H1 (cell line): Measurements from ENCODE around the gene ZNF300. TPM values are rescaled to one million over a fixed set of nuclear protein-coding genes. Genes with fewer than 3 reads are reported as not detected.
"Not testable (repeated sequence)": the region's sequence is repeated elsewhere in the genome, so short reads cannot be mapped to it uniquely, and the experiment has no call there.

ENCODE experiments used
- CTCF ChIA-PET: fragments of 300-600 bp; sonication (Branson Sonifier 250); formaldehyde crosslinking; loops from one replicate; lab custom pipeline; 2021; ENCODE audit not compliant: partially characterized antibody; lab: Charles Lee
- POLR2A ChIA-PET: fragments of 300-600 bp; sonication (Branson Sonifier 250); formaldehyde crosslinking; loops from one replicate; lab custom pipeline; 2021; ENCODE audit warnings: inconsistent platforms; ENCODE audit not compliant: partially characterized antibody; lab: Charles Lee
- DNase-seq, 2 experiments: peaks; one replicate each; pipeline versions ENCODE4 v3.0.0 to v3.0.0-alpha.2; 2010 to 2022; ENCODE audit warnings: low spot score in 2 of 2, low read depth in 1 of 2, mixed read lengths in 1 of 2
- FAIRE-seq: peaks from 2 replicates; lab custom pipeline; 2011; peaks lifted over from hg19 to GRCh38; lab: Jason Lieb, UNC
- H2AFZ ChIP-seq: 2 replicates; pipeline ENCODE4 v1.8.1; 2012; ENCODE audit warnings: low read length, inconsistent platforms
- H2AK5ac ChIP-seq: 2 replicates; pipeline ENCODE4 v1.6.1; 2013; ENCODE audit warnings: low read depth, low read length
- H2BK120ac ChIP-seq: replicated peaks from 2 replicates; pipeline ENCODE3; 2013; ENCODE audit warnings: low read depth, low read length, inconsistent platforms
- H2BK12ac ChIP-seq: 2 replicates; pipeline ENCODE4 v1.6.1; 2013; ENCODE audit warnings: low read depth, low read length
- H2BK15ac ChIP-seq: 2 replicates; pipeline ENCODE4 v1.6.1; 2013; ENCODE audit warnings: low read length
- H2BK20ac ChIP-seq: 2 replicates; pipeline ENCODE4 v1.6.1; 2013; ENCODE audit warnings: low read length
- H2BK5ac ChIP-seq: 2 replicates; pipeline ENCODE4 v1.6.1; 2013; ENCODE audit warnings: low read depth, low read length
- H3K14ac ChIP-seq: 2 replicates; pipeline ENCODE4 v1.6.1; 2013; ENCODE audit warnings: inconsistent platforms; ENCODE audit not compliant: insufficient read length
- H3K18ac ChIP-seq: 2 replicates; pipeline ENCODE4 v1.6.1; 2013; ENCODE audit warnings: low read length; ENCODE audit errors: extremely low read depth
- H3K23ac ChIP-seq: 2 replicates; pipeline ENCODE4 v1.6.1; 2013; ENCODE audit warnings: inconsistent platforms; ENCODE audit not compliant: insufficient read length
- H3K23me2 ChIP-seq: 2 replicates; pipeline ENCODE4 v1.6.1; 2013; ENCODE audit warnings: low read depth, low read length
- H3K27ac ChIP-seq: 2 replicates; pipeline ENCODE4 v1.6.1; 2011; ENCODE audit warnings: low read depth, low read length, inconsistent platforms
- H3K27me3 ChIP-seq, 4 experiments: replicated peaks in 1 of 4; 1 replicate in 1 of 4; 2 replicates in 3 of 4; pipeline versions ENCODE4 v1.6.1 to v1.8.1; 2011 to 2013; ENCODE audit warnings: low read length in 3 of 4, mild to moderate bottlenecking in 3 of 4, inconsistent platforms in 2 of 4, mixed read lengths in 2 of 4, moderate library complexity in 1 of 4; ENCODE audit not compliant: control insufficient read depth in 3 of 4, insufficient read depth in 3 of 4; ENCODE audit errors: extremely low read depth in 1 of 4
- H3K36me3 ChIP-seq, 4 experiments: 2 replicates each; pipeline versions ENCODE4 v1.6.1 to v1.8.1; 2011 to 2013; ENCODE audit warnings: mild to moderate bottlenecking in 4 of 4, low read length in 3 of 4, moderate library complexity in 2 of 4, control low read depth in 1 of 4, inconsistent platforms in 1 of 4; ENCODE audit not compliant: insufficient read depth in 4 of 4, control insufficient read depth in 2 of 4
- H3K4ac ChIP-seq: replicated peaks from 2 replicates; pipeline ENCODE3; 2013; ENCODE audit warnings: low read length, low read depth, mixed read lengths, inconsistent platforms; ENCODE audit not compliant: insufficient read length
- H3K4me1 ChIP-seq, 4 experiments: replicated peaks in 1 of 4; 1 replicate in 1 of 4; 2 replicates in 3 of 4; pipeline versions ENCODE4 v1.6.1 to v1.8.1; 2011 to 2013; ENCODE audit warnings: low read length in 3 of 4, inconsistent platforms in 2 of 4, mixed read lengths in 1 of 4; ENCODE audit not compliant: insufficient read depth in 4 of 4, control insufficient read depth in 3 of 4
- H3K4me2 ChIP-seq, 2 experiments: 2 replicates each; pipeline versions ENCODE4 v1.6.1 to v1.8.1; 2011 to 2013; ENCODE audit warnings: low read depth in 2 of 2, low read length in 2 of 2, control low read depth in 1 of 2, inconsistent platforms in 1 of 2, mild to moderate bottlenecking in 1 of 2; ENCODE audit not compliant: insufficient read depth in 1 of 2
- H3K4me3 ChIP-seq, 4 experiments: fragments of 200-600, 300-600 bp in 1 of 4; sonication (generic), shearing (Covaris generic), sonication (Bioruptor Twin) in 1 of 4; 2 replicates each; pipeline versions ENCODE4 v1.5.1 to v1.8.1; 2011 to 2016; ENCODE audit warnings: low read length in 4 of 4, low read depth in 3 of 4, control low read depth in 2 of 4, inconsistent platforms in 2 of 4, mild to moderate bottlenecking in 2 of 4, mixed read lengths in 1 of 4, moderate library complexity in 1 of 4; ENCODE audit not compliant: insufficient read depth in 2 of 4; ENCODE audit errors: extremely low read depth in 1 of 4
- H3K56ac ChIP-seq: replicated peaks from 2 replicates; pipeline ENCODE3; 2013; ENCODE audit warnings: low read depth, mild to moderate bottlenecking, mixed read lengths, low read length, inconsistent platforms; ENCODE audit not compliant: insufficient read length
- H3K79me1 ChIP-seq: 2 replicates; pipeline ENCODE4 v1.6.1; 2013; ENCODE audit warnings: low read depth, low read length, control low read depth
- H3K79me2 ChIP-seq, 2 experiments: 2 replicates each; pipeline versions ENCODE4 v1.6.1 to v1.8.1; 2012 to 2013; ENCODE audit warnings: low read length in 2 of 2, mild to moderate bottlenecking in 2 of 2, inconsistent platforms in 1 of 2; ENCODE audit not compliant: insufficient read depth in 2 of 2, control insufficient read depth in 1 of 2
- H3K9ac ChIP-seq, 4 experiments: replicated peaks in 1 of 4; 1 replicate in 1 of 4; 2 replicates in 3 of 4; pipeline versions ENCODE4 v1.6.1 to v1.8.1; 2011 to 2013; ENCODE audit warnings: low read depth in 3 of 4, low read length in 3 of 4, control low read depth in 2 of 4, mild to moderate bottlenecking in 2 of 4, moderate library complexity in 2 of 4, inconsistent platforms in 1 of 4; ENCODE audit errors: extremely low read depth in 1 of 4
- H3K9me3 ChIP-seq, 2 experiments: 2 replicates each; pipeline versions ENCODE4 v1.6.1 to v1.8.1; 2012 to 2013; ENCODE audit warnings: mild to moderate bottlenecking in 2 of 2, moderate library complexity in 2 of 2, control low read depth in 1 of 2, inconsistent platforms in 1 of 2, low read depth in 1 of 2, low read length in 1 of 2, mixed read lengths in 1 of 2; ENCODE audit not compliant: insufficient read depth in 2 of 2
- H4K20me1 ChIP-seq, 2 experiments: replicated peaks in 1 of 2; 2 replicates each; pipeline versions ENCODE3 to v1.8.1; 2011 to 2013; ENCODE audit warnings: inconsistent platforms in 2 of 2, low read length in 2 of 2, mild to moderate bottlenecking in 1 of 2; ENCODE audit not compliant: insufficient read depth in 2 of 2, control insufficient read depth in 1 of 2
- H4K5ac ChIP-seq: 2 replicates; pipeline ENCODE4 v1.6.1; 2013; ENCODE audit warnings: low read length, low read depth, mixed read lengths, inconsistent platforms; ENCODE audit not compliant: insufficient read length
- H4K8ac ChIP-seq: 2 replicates; pipeline ENCODE4 v1.8.0; 2013; ENCODE audit warnings: mild to moderate bottlenecking, moderate library complexity, low read length, inconsistent platforms; ENCODE audit not compliant: insufficient read depth; ENCODE audit errors: extremely low read depth
- H4K91ac ChIP-seq: replicated peaks from 2 replicates; pipeline ENCODE3; 2013; ENCODE audit warnings: low read length, mixed read lengths, inconsistent platforms; ENCODE audit not compliant: insufficient read length
- WGBS, 2 experiments: shearing (Covaris generic) in 1 of 2; methylation state at CpG; one replicate each; pipeline versions ENCODE4 v1.1.6 to v1.1.7; 2013 to 2015; ENCODE audit warnings: low lambda C conversion rate in 2 of 2, mixed read lengths in 2 of 2, inconsistent platforms in 1 of 2, low coverage in 1 of 2, missing lambda C conversion rate in 1 of 2; ENCODE audit not compliant: insufficient replicate concordance in 2 of 2, insufficient coverage in 1 of 2, insufficient read length in 1 of 2; ENCODE audit errors: extremely low coverage in 1 of 2, missing lambda C conversion rate in 1 of 2; 5-methylcytosine and 5-hydroxymethylcytosine counted together
- polyA plus RNA-seq, 7 experiments: library from polyadenylated mRNA; depleted of rRNA in 3 of 7; stranded (reverse) in 5 of 7; unstranded in 2 of 7; fragments of >200 nt in 5 of 7; fragments of 200-250 nt in 2 of 7; gene quantifications; 1 replicate in 5 of 7; 2 replicates in 1 of 7; 4 replicates in 1 of 7; pipeline versions ENCODE4 v1.2.1 to v1.2.3, GENCODE V29; 2011 to 2013; ENCODE audit warnings: missing spikeins in 2 of 7, mixed read lengths in 2 of 7
- total RNA-seq: library from RNA; stranded (reverse); fragmentation: NEBNext Ultra II Directional; extraction: Animal tissue kit (Norgen Biotek cat#: 25700); gene quantifications from 2 replicates; pipeline ENCODE4 v1.2.1, GENCODE V29; 2021

Gene ZNF300
- total and polyA plus RNA-seq, 2 of the 8 experiments (the other 6 are each of a cell fraction or from before 2014, with no cell fraction given) = 6.7 to 15.8 TPM

DNA sequence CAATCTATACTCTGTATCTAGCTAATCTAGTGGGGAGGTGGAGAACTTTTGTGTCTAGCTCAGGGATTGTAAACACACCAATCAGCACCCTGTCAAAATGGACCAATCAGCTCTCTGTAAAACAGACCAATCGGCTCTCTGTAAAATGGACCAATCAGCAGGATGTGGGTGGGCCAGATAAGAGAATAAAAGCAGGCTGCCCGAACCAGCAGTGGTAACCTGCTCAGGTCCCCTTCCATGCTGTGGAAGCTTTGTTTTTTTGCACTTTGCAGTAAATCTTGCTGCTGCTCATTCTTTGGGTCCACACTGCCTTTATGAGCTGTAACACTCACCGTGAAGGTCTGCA is 58.5 kb downstream of the ZNF300 start, which contains the start of gene IRGM:
Gene IRGM, plus strand, starts transcription at position 214 of the 346 bp plus-strand sequence. CDS start 1,603 bp downstream, outside the sequence.
- H3K79me2 ChIP-seq, DNase-seq, H2BK120ac ChIP-seq, H3K4me1 ChIP-seq, FAIRE-seq, H3K27me3 ChIP-seq, H3K4ac ChIP-seq, H3K18ac ChIP-seq, H2BK12ac ChIP-seq, H3K4me3 ChIP-seq, H4K91ac ChIP-seq, H2BK20ac ChIP-seq, H3K4me2 ChIP-seq, H3K23me2 ChIP-seq, H3K27ac ChIP-seq, H2BK15ac ChIP-seq, H3K36me3 ChIP-seq, H2AK5ac ChIP-seq, H3K23ac ChIP-seq, H3K14ac ChIP-seq, H3K79me1 ChIP-seq, H4K5ac ChIP-seq, H4K20me1 ChIP-seq, H4K8ac ChIP-seq, H2BK5ac ChIP-seq, H3K56ac ChIP-seq, H3K9ac ChIP-seq, H3K9me3 ChIP-seq: not testable (repeated sequence)
- peak within 1 kb of the TSS; percentile 81 for H2AFZ ChIP-seq
- ChIA-PET CTCF (interaction anchor here (0.6 to 4.6 kb wide), 34 partner anchors 10 to 553 kb away, joined by 3 to 88 read pairs (median 4); partner anchors contain the start of genes RBM22 and SMIM3), POLR2A (interaction anchor here (0.6 to 2.7 kb wide), 3 partner anchors 88 to 262 kb away, joined by 5 to 7 read pairs (median 7); partner anchors contain the start of genes DCTN4 and RBM22)
- WGBS, 2 experiments = 83% methylated on average over 3 of the region's 3 CpGs; no CpG with 5 or more reads in 1 of the 2 experiments
